LNCAP (cell line): Measurements from ENCODE around the gene ELOVL7.

ENCODE experiments used
- CTCF ChIP-seq: fragments of 450-650 bp; IDR thresholded peaks from 2 replicates; pipeline ENCODE4 v1.5.1; 2017; ENCODE audit warnings: mild to moderate bottlenecking

Gene ELOVL7

GRCh38 chr5:60883229-60883628 lies 39.2 kb upstream of the ELOVL7 start:
- TF ChIP-seq CTCF: peak; percentile 72

- TF ChIP-seq CTCF: no peak
Measured at GRCh38 chr5:60872892-60873291, 28.8 kb upstream of the ELOVL7 start.

- no peak for TF ChIP-seq CTCF
Measured at GRCh38 chr5:60870857-60871256, 26.8 kb upstream of the ELOVL7 start.

- no peak for TF ChIP-seq CTCF
Measured at GRCh38 chr5:60856066-60856465, 12.0 kb upstream of the ELOVL7 start.

- no peak for TF ChIP-seq CTCF
Measured at GRCh38 chr5:60852940-60853339, 8.9 kb upstream of the ELOVL7 start.

GRCh38 chr5:60852317-60852716 lies 8.2 kb upstream of the ELOVL7 start:
- no peak for TF ChIP-seq CTCF

- TF ChIP-seq CTCF: no peak
Measured at GRCh38 chr5:60851626-60852025, 7.6 kb upstream of the ELOVL7 start.

GRCh38 chr5:60846298-60846697 lies 2.2 kb upstream of the ELOVL7 start:
- TF ChIP-seq CTCF: no peak
